Measurements from ENCODE around the gene SPRY1. TPM values are rescaled to one million over a fixed set of nuclear protein-coding genes. Genes with fewer than 3 reads are reported as not detected.

SPRY1 gene
- total RNA-seq, 4 donors from 2014 or later: 216 to 444 (median 274) TPM

GRCh38 chr4:123419885-123420755, 23.5 kb downstream of the SPRY1 start:
- intact Hi-C loops (cut with DNase I; ENCODE audit: low total_unique reads): no loop called here
- no peak for TF ChIP-seq POLR2A (IDR thresholded peaks at IDR 0.05)
- no peak for TF ChIP-seq CTCF (IDR thresholded peaks at IDR 0.05)
- WGBS, 2 donors: 93 to 94% methylated on average over 17 of the region's 17 CpGs
- H3K4me3 ChIP-seq (ENCODE audit: low read depth, poor library complexity, severe bottlenecking): no peak overlapping the region
- DNase-seq (ENCODE audit: low spot score in 2 of 2): no peak

- 78 to 80% methylated on average over 6 of the region's 6 CpGs for WGBS, 2 donors
- intact Hi-C loops (cut with DNase I; ENCODE audit: low total_unique reads): no loop called here
- TF ChIP-seq POLR2A (IDR thresholded peaks at IDR 0.05) (no peak), CTCF (IDR thresholded peaks at IDR 0.05) (no peak)
- H3K4me3 ChIP-seq (ENCODE audit: low read depth, poor library complexity, severe bottlenecking): no peak overlapping the region
- DNase-seq (ENCODE audit: low spot score in 2 of 2): no peak
Observed at GRCh38 chr4:123421227-123421936, 24.8 kb downstream of the SPRY1 start.

DNA sequence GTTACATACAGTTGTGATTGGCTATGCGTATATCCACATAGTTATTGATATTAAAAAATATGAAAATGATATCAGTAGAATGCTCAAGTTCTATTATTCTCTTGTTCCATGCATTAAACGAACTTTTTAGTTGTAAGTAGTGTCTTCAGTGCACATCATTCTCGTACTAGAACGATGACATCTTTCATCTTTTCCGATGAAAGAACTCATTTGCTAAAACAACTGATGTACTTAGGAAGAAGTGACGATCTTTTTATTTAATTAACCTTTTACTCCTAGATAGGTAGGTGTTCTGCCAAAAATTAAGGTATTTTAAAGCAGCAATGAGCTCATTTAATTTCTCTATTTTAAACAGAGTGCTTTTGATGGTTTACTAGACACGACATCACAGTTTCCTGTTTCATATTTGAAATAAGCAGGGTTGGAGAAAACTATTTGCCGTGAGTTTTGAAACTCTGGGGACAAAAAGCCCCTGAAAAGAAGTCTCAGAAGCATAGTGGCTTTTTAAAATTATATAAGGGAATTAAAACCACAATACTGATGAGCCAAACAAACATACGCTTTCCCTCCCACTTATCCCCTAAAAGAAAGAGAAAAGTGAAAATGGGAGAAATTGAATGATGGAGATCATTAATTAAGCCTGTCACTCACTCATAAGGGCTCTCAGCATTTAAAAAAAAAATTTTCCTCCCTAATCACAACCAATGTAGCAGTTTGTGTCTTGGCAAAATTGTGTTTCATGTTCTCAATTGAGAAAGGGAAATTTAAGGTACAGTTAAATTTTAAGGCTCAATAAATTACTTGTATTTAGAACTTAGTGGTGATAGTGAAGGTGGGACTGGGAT, 25.6 kb downstream of the SPRY1 start:
- WGBS, 2 donors: 79 to 84% methylated on average over 9 of the region's 9 CpGs
- intact Hi-C loops (cut with DNase I; ENCODE audit: low total_unique reads): no loop called here
- no peak for DNase-seq (ENCODE audit: low spot score in 2 of 2)
- TF ChIP-seq POLR2A (IDR thresholded peaks at IDR 0.05) (no peak), CTCF (IDR thresholded peaks at IDR 0.05) (no peak)
- no peak overlapping the region for H3K4me3 ChIP-seq (ENCODE audit: low read depth, poor library complexity, severe bottlenecking)

GRCh38 chr4:123423819-123424218, 27.2 kb downstream of the SPRY1 start:
- no peak for TF ChIP-seq CTCF (IDR thresholded peaks at IDR 0.05)
- intact Hi-C loops (cut with DNase I; ENCODE audit: low total_unique reads): no loop called here

DNA sequence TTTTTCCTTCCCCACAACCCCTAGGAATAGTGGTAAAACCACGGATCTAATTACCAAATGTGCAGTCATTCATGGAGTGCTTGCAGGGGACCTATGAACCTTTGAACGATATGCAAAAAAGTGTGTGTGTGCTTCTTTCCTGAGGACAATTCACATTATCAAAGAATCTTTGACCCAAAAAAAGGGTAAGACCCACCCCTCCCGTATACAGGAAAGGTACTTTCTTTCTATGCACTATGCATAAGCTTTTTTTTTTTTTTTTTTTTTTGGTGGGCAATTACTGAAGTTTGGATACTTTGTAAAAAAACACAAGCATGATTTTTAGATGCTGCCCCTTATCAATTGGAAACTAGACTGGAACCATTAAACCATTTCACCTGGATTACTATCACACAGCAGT, 31.4 kb downstream of the SPRY1 start:
- H3K4me3 ChIP-seq (ENCODE audit: low read depth, poor library complexity, severe bottlenecking): no peak overlapping the region
- TF ChIP-seq POLR2A (IDR thresholded peaks at IDR 0.05): no peak
- TF ChIP-seq CTCF (IDR thresholded peaks at IDR 0.05): no peak
- intact Hi-C loops (cut with DNase I; ENCODE audit: low total_unique reads): no loop called here
- DNase-seq (ENCODE audit: low spot score in 2 of 2): no peak
- WGBS, 2 donors: 91 to 95% methylated on average over 3 of the region's 3 CpGs

More at GRCh38 chr4:123423819-123424218, 27.2 kb downstream of the SPRY1 start:
- WGBS, 2 donors: 89 to 95% methylated on average over 5 of the region's 5 CpGs
- H3K4me3 ChIP-seq (ENCODE audit: low read depth, poor library complexity, severe bottlenecking): no peak overlapping the region
- DNase-seq (ENCODE audit: low spot score in 2 of 2): no peak

Measured in lower leg skin (tissue), 4 donors.